H9 (cell line): ENCODE measurements around the gene HAND2. TPM values are rescaled to one million over a fixed set of nuclear protein-coding genes. Genes with fewer than 3 reads are reported as not detected.

Experiments used
- DNase-seq: peaks from one replicate; pipeline ENCODE4 v3.0.0-alpha.2; 2017
- H2AFZ ChIP-seq: one replicate; pipeline ENCODE4 v1.6.1; 2013; ENCODE audit warnings: mild to moderate bottlenecking, low read length, control low read depth, moderate library complexity
- H2AK5ac ChIP-seq: 2 replicates; pipeline ENCODE4 v1.6.1; 2013; ENCODE audit warnings: low read length, control low read depth, mixed read lengths; ENCODE audit not compliant: insufficient read length
- H2BK120ac ChIP-seq: one replicate; pipeline ENCODE4 v1.6.1; 2013; ENCODE audit warnings: low read depth, mild to moderate bottlenecking, low read length, control low read depth, inconsistent platforms; ENCODE audit not compliant: poor library complexity, severe bottlenecking
- H2BK12ac ChIP-seq: 2 replicates; pipeline ENCODE4 v1.6.1; 2013; ENCODE audit warnings: low read length, control low read depth, mixed read lengths, low read depth; ENCODE audit not compliant: insufficient read length
- H2BK15ac ChIP-seq: 2 replicates; pipeline ENCODE4 v1.6.1; 2013; ENCODE audit warnings: low read depth, low read length, control low read depth
- H2BK20ac ChIP-seq: one replicate; pipeline ENCODE4 v1.6.1; 2013; ENCODE audit warnings: low read depth, mild to moderate bottlenecking, low read length, control low read depth, inconsistent platforms; ENCODE audit not compliant: poor library complexity, severe bottlenecking
- H2BK5ac ChIP-seq: 2 replicates; pipeline ENCODE4 v1.6.1; 2013; ENCODE audit warnings: low read length, control low read depth, mixed read lengths; ENCODE audit not compliant: insufficient read length
- H3K14ac ChIP-seq: 2 replicates; pipeline ENCODE4 v1.6.1; 2013; ENCODE audit warnings: low read length, control low read depth; ENCODE audit not compliant: insufficient read depth
- H3K18ac ChIP-seq: 2 replicates; pipeline ENCODE4 v1.6.1; 2013; ENCODE audit warnings: low read depth, mild to moderate bottlenecking, mixed read lengths, low read length, control low read depth; ENCODE audit not compliant: insufficient read length
- H3K23ac ChIP-seq: 2 replicates; pipeline ENCODE4 v1.6.1; 2013; ENCODE audit warnings: low read length, control low read depth, mixed read lengths, low read depth; ENCODE audit not compliant: insufficient read length
- H3K23me2 ChIP-seq: 2 replicates; pipeline ENCODE4 v1.6.1; 2013; ENCODE audit warnings: low read depth, mild to moderate bottlenecking, mixed read lengths, low read length, control low read depth; ENCODE audit not compliant: insufficient read length, poor library complexity, severe bottlenecking
- H3K27ac ChIP-seq: 2 replicates; pipeline ENCODE4 v1.5.1; 2013; ENCODE audit warnings: low read length, control low read depth, mixed read lengths, low read depth; ENCODE audit not compliant: insufficient read length
- H3K27me3 ChIP-seq: 2 replicates; pipeline ENCODE4 v1.6.1; 2013; ENCODE audit warnings: low read length, control low read depth, inconsistent platforms; ENCODE audit not compliant: insufficient read depth
- H3K4ac ChIP-seq: 2 replicates; pipeline ENCODE4 v1.6.1; 2013; ENCODE audit warnings: low read depth, mild to moderate bottlenecking, control low read depth, inconsistent platforms, low read length, moderate library complexity
- H3K4me1 ChIP-seq: 2 replicates; pipeline ENCODE4 v1.6.1; 2013; ENCODE audit warnings: low read length, control low read depth, inconsistent platforms; ENCODE audit not compliant: insufficient read depth
- H3K4me2 ChIP-seq: 2 replicates; pipeline ENCODE4 v1.6.1; 2013; ENCODE audit warnings: low read length, control low read depth, mixed read lengths; ENCODE audit not compliant: insufficient read length, insufficient read depth
- H3K56ac ChIP-seq: 2 replicates; pipeline ENCODE4 v1.6.1; 2013; ENCODE audit warnings: low read depth, mild to moderate bottlenecking, mixed read lengths, low read length, control low read depth; ENCODE audit not compliant: insufficient read length
- H3K79me1 ChIP-seq: 2 replicates; pipeline ENCODE4 v1.6.1; 2013; ENCODE audit warnings: low read depth, mild to moderate bottlenecking, moderate library complexity, low read length, control low read depth, inconsistent platforms; ENCODE audit not compliant: insufficient read depth, poor library complexity, severe bottlenecking
- H3K79me2 ChIP-seq: 2 replicates; pipeline ENCODE4 v1.6.1; 2013; ENCODE audit warnings: low read length, control low read depth, inconsistent platforms; ENCODE audit not compliant: insufficient read depth
- H3K9ac ChIP-seq: 2 replicates; pipeline ENCODE4 v1.6.1; 2013; ENCODE audit warnings: low read length, control low read depth, mixed read lengths; ENCODE audit not compliant: insufficient read length; ENCODE audit errors: extremely low read depth
- H3K9me3 ChIP-seq: one replicate; pipeline ENCODE4 v1.6.1; 2013; ENCODE audit warnings: low read depth, low read length, inconsistent platforms; ENCODE audit not compliant: control insufficient read depth
- H3T11ph ChIP-seq: one replicate; pipeline ENCODE4 v1.6.1; 2013; ENCODE audit warnings: mild to moderate bottlenecking, low read length, control low read depth, inconsistent platforms
- H4K20me1 ChIP-seq: one replicate; pipeline ENCODE4 v1.6.1; 2013; ENCODE audit not compliant: control insufficient read depth, insufficient read length, insufficient read depth
- H4K5ac ChIP-seq: 2 replicates; pipeline ENCODE4 v1.6.1; 2013; ENCODE audit warnings: low read depth, mild to moderate bottlenecking, mixed read lengths, low read length, control low read depth; ENCODE audit not compliant: insufficient read length
- H4K8ac ChIP-seq: replicated peaks from 2 replicates; pipeline ENCODE4 v1.6.1; 2013; ENCODE audit warnings: low read length, control low read depth, mixed read lengths, low read depth; ENCODE audit not compliant: insufficient read length
- H4K91ac ChIP-seq: 2 replicates; pipeline ENCODE4 v1.6.1; 2013; ENCODE audit warnings: low read depth, mild to moderate bottlenecking, moderate library complexity, mixed read lengths, low read length, control low read depth; ENCODE audit not compliant: insufficient read length
- H3K27ac Mint-ChIP-seq, 3 experiments: 2 replicates in 2 of 3; 3 replicates in 1 of 3; pipeline ENCODE4 v1.8.0; 2020 to 2021; ENCODE audit warnings: mixed read lengths in 3 of 3, mild to moderate bottlenecking in 1 of 3, moderate library complexity in 1 of 3
- H3K27me3 Mint-ChIP-seq: 2 replicates; pipeline ENCODE4 v1.8.0; 2021; ENCODE audit warnings: low read depth, mild to moderate bottlenecking, moderate library complexity, mixed read lengths
- H3K36me3 Mint-ChIP-seq, 3 experiments: 2 replicates in 2 of 3; 3 replicates in 1 of 3; pipeline ENCODE4 v1.8.0; 2020 to 2021; ENCODE audit warnings: low read depth in 3 of 3, mixed read lengths in 3 of 3; ENCODE audit not compliant: insufficient read depth in 1 of 3
- H3K4me1 Mint-ChIP-seq, 2 experiments: 2 replicates each; pipeline ENCODE4 v1.8.0; 2020; ENCODE audit warnings: mixed read lengths in 2 of 2
- H3K4me3 Mint-ChIP-seq, 2 experiments: 2 replicates in 1 of 2; 3 replicates in 1 of 2; pipeline ENCODE4 v1.8.0; 2020 to 2021; ENCODE audit warnings: mild to moderate bottlenecking in 2 of 2, mixed read lengths in 2 of 2, moderate library complexity in 1 of 2
- H3K9me3 Mint-ChIP-seq, 2 experiments: 2 replicates in 1 of 2; 3 replicates in 1 of 2; pipeline ENCODE4 v1.8.0; 2020; ENCODE audit warnings: mild to moderate bottlenecking in 2 of 2, mixed read lengths in 2 of 2, moderate library complexity in 1 of 2
- WGBS: extraction: QIAGEN DNeasy Blood & Tissue Kit; methylation state at CpG from one replicate; pipeline ENCODE4 v1.1.7; 2013; ENCODE audit warnings: missing lambda C conversion rate, low lambda C conversion rate, mixed read lengths; ENCODE audit not compliant: insufficient read length; ENCODE audit errors: extremely low coverage; 5-methylcytosine and 5-hydroxymethylcytosine counted together
- total RNA-seq: library from RNA; stranded (reverse); gene quantifications from 2 replicates; pipeline ENCODE4 v1.2.1, GENCODE V29; 2021
- TF ChIP-seq, protein P1 (sequence below): fragments of 200-600 bp; sonication (generic); conservative IDR thresholded peaks from 3 replicates; pipeline ENCODE4 v1.8.0; 2021; ENCODE audit warnings: antibody characterized with exemption, mild to moderate bottlenecking

HAND2 gene
- total RNA-seq, 1 experiment from 2014 or later: not detected

- Histone ChIP-seq H4K5ac (no peak overlapping the region), H3K79me2 (no peaks in the 10 kb centered on the region), H3K9me3 (no peaks in the 10 kb centered on the region), H2BK12ac (no peak overlapping the region), H3K4me2 (no peak overlapping the region), H3K79me1 (no peaks in the 10 kb centered on the region), H3K9ac (no peak overlapping the region), H3K23ac (no peak overlapping the region), H3T11ph (no peak overlapping the region), H3K27ac (no peak overlapping the region), H3K27me3 (peaks cover 94% of the 10 kb centered on the region), H3K4me1 (no peaks in the 10 kb centered on the region), H4K8ac (no peak overlapping the region), H2AK5ac (no peak overlapping the region), H2AFZ (no peak overlapping the region), H3K4ac (no peak overlapping the region), H2BK5ac (no peak overlapping the region), H2BK15ac (no peak overlapping the region), H3K14ac (no peak overlapping the region), H4K20me1 (no peaks in the 10 kb centered on the region), H2BK20ac (no peak overlapping the region), H4K91ac (no peak overlapping the region), H3K23me2 (peaks cover 4% of the 10 kb centered on the region), H2BK120ac (no peak overlapping the region), H3K56ac (no peak overlapping the region), H3K18ac (no peak overlapping the region)
- peaks cover 0 to 12% of the 10 kb centered on the region in 2 experiments; a peak in 3 of 5 replicates for H3K9me3 Mint-ChIP-seq
- H3K4me1 Mint-ChIP-seq: peaks cover 15 to 32% of the 10 kb centered on the region in 2 experiments
- peaks cover 97% of the 10 kb centered on the region for H3K27me3 Mint-ChIP-seq
- TF ChIP-seq, protein P1, sequence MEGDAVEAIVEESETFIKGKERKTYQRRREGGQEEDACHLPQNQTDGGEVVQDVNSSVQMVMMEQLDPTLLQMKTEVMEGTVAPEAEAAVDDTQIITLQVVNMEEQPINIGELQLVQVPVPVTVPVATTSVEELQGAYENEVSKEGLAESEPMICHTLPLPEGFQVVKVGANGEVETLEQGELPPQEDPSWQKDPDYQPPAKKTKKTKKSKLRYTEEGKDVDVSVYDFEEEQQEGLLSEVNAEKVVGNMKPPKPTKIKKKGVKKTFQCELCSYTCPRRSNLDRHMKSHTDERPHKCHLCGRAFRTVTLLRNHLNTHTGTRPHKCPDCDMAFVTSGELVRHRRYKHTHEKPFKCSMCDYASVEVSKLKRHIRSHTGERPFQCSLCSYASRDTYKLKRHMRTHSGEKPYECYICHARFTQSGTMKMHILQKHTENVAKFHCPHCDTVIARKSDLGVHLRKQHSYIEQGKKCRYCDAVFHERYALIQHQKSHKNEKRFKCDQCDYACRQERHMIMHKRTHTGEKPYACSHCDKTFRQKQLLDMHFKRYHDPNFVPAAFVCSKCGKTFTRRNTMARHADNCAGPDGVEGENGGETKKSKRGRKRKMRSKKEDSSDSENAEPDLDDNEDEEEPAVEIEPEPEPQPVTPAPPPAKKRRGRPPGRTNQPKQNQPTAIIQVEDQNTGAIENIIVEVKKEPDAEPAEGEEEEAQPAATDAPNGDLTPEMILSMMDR: no peak
- no peaks in the 10 kb centered on the region; a peak in 1 of 7 replicates for H3K36me3 Mint-ChIP-seq
- H3K4me3 Mint-ChIP-seq: peak overlapping the region in 1 of 2 experiments; percentile 70; a peak in 3 of 5 replicates
- no CpG with 5 or more reads among the region's 52 CpGs for WGBS
- peak; percentile 58 for DNase-seq
- no peak overlapping the region for H3K27ac Mint-ChIP-seq
These were observed 1.3 kb upstream of the HAND2 start for GRCh38 chr4:173531086-173531965.
